HG03575 (cell line): Measurements from ENCODE around the gene PDE6D.
"Not testable (repeated sequence)": the region's sequence is repeated elsewhere in the genome, so short reads cannot be mapped to it uniquely, and the experiment has no call there.

Source experiments
- ATAC-seq: cut with Tn5 transposase; IDR thresholded peaks from one replicate; pipeline ENCODE4 v1.9.1; 2021; ENCODE audit not compliant: unreplicated experiment, insufficient number of reproducible peaks, low FRiP score; ENCODE audit errors: extremely low read depth

The PDE6D gene

DNA sequence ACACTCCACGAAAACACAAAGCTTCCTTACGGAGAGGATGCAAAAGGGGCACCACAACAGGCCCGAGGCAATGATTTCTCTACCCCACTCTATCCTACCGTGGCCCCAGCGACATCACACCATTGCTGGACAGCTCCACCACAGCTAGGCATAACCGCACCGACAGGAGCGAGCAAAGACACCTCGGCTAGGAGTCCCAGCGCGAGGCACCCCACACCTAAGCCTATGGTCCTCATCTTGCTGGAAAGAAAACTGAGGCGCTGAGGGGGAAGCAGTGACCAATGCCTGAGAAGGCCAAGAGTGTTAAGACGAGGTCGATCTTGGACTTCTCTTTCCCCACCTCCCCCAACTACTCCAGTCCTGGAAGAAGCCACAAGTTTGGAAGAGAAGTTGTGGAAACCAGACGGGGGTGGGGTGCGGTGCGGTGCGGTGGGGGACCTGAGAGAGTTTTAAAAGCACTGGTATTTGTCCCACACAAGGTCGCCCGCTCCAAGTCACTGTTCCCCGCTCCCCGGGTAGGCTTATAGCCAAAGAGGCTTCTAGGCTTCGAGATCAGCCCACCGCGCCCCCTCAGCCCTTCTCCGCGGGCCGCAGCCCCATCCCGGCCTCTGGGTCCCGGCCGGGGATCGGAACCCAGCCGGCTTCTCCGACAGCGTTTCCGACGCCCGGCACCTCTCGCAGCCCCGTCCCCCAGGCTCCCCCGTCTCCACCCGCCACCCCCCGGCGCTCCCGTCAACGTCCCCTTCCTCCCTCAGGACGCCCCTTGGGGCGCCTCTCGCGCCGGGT lies 766 bp downstream of the PDE6D start:
- ATAC-seq, result no peak

DNA sequence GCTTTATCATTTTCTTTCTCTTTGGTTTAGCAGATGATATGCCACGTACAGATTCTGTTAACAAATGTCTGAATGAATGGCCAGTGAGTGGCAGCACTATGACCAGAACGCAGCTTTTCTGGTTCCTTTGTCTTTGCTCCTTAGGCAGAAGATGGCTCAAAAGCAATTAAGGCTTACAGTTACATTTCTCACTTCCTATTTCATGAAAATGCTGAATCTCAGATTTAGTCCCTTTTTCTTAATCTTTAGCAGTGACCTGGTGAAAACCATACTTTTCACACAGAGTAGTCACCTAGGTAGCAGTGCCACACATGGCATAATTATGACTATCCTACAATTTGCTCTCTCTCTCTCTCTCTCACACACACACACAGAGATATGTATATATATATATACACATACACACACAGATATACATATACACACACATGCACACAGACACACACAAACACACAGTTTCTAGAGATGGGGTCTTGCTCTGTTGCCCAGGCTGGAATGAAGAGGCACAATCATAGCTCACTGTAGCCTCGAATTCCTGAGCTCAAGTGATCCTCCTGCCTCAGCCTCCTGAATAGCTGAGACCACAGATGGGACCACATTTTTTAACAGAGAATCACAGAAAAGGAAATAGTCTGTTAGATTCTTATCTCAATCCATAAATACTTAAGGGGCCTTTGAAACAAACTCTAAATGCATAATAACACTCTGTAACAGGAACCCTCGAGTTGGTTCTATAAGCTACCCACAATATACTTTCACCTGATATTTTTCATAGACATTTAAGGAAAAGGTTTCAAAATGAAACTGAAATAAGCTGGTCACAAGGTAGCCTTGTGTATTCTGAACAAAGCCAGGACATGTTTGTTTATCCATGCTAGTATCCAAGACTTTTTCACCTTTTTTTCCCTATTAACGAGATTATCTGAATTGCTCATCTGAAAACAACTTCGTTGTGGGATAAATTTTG lies 11.6 kb downstream of the PDE6D start:
- ATAC-seq, result no peak

DNA sequence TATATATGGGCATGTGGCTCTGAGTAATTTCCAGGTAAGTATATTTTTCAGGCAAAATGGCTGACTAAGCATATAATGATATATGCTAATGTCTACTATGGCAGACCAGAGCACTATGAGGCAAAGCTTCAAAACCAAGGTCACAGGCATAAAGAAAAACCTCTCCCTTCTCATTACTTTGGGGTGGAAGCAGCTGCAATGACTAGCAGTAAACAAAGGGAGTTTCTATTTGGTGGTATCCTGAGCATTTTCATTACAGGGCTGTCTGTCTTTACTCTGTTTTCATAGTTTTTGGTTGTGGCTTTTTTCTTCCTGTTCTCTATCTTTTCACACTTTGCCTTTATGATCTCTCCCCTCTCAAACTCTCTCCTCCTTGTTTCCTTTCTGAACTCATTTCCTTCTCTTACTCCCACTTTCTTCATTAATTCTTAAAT lies 15.6 kb downstream of the PDE6D start:
- ATAC-seq, result no peak

DNA sequence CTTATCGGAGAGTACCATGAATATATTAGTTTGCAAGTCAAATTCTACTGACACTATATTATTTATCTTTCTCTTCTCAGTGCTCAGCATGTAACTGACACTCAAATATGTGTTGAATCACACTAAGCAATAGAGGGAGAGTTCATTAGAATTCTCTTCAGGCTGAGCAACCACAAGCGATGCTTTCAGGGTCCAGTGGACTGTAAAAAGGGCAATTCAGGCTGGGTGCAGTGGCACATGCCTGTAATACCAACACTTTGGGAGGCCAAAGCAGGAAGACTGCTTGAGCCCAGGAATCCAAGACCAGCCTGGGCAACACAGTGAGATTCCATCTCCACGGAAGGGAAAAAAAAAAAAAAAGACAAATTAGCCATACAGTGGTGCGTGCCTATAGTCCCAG lies 16.3 kb downstream of the PDE6D start:
- ATAC-seq, result no peak

DNA sequence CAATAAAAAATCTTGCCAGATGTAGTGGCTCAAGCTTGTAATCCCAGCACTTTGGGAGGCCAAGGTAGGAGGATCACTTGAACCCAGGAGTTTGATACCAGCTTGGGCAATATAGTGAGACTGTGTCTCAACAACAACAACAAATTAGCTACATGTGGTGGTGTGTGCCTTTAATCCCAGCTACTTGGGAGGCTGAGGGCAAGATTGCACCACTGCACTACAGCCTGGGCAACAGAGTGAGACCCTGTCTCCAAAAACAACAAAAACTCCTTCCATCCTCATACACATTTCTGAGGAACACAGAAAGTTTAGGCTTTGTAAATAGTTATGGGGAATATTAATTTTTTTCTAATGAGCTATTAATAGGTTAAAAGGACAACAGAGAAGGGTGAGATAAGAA lies 17.0 kb downstream of the PDE6D start:
- no peak for ATAC-seq

DNA sequence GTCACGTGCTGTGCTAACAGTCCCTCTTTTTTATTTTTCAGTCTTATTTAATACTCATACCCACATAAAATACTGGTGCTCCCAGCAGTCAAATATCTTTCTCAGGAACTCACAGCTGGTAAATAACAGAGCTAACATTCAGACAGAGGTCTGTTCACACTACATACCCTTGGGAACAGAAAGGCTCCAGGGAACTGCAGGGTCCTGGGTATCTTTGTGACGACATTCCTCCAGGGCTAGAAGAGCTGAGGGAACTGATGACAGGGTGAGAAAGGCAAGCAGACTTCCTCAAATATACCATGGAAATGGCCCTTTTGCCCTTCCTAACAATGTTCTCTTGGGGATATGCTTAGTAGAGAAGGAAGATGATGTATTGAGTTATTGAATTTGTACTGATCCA lies 19.3 kb downstream of the PDE6D start:
- ATAC-seq, result no peak

DNA sequence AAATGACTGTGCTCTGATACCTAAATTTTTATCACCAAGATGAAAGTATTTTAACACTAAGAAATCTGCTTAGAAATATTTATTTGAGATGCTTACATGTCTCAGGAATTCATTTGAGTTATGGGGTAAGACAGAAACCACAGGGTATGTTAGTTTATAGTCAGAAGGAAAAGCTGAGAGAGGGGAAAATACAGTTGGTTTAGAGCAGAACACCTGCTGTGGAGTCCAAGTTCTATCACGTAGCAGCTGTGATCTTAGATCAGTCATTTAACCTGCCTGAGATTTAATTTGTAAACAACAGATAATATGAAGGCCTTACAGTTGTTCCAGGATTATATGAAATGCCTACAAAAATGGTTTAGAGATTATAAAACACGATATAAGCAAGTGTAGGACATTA lies 29.0 kb downstream of the PDE6D start:
- ATAC-seq, result no peak

DNA sequence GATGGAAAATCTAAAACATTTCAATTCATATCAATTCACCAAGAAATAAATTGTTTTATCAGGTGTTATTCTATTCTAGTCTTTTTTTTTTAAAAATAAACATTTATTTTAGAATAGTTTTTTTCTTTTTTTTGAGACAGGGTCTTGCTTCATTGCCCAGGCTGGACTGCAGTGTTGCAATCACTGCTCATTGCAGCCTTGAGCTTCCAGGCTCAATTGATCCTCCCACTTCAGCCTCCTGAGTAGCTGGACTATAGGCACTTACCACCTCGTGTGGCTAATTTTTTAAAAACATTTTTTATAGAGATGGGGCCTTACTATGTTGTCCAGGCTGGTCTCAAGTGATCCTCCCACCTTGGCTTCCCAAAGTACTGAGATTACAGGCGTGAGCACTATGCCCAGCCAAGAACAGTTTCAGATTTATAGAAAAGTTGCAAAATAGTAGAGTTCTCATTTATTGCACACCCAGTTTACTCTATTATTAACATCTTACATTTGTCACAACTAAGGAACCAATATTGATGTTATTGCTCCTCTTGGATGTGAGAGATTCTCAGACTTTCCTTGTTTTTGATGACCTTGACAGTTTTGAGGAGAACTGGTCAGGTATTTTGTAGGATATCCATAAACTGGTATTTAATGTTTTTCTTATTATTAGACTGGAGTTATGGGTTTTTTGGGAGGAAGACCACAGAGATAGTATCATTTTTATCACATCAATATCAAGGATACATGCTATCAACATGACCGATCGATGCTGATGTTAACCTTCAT lies 29.9 kb downstream of the PDE6D start:
- ATAC-seq, result no peak

DNA sequence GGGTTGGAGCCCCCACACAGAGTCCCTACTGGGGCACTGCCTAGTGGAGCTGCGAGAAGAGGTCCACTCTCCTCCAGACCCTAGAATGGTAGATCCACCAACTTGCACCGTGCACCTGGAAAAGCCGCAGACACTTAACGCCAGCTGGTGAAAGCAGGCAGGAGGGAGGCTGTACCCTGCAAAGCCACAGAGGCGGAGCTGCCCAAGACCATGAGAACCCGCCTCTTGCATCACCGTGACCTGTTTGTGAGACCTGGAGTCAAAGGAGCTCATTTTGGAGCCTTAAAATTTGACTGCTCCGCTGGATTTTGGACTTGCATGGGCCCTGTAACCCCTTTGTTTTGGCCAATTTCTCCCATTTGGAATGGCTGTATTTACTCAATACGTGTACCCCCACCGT lies 32.1 kb downstream of the PDE6D start:
- not testable (repeated sequence) for ATAC-seq

DNA sequence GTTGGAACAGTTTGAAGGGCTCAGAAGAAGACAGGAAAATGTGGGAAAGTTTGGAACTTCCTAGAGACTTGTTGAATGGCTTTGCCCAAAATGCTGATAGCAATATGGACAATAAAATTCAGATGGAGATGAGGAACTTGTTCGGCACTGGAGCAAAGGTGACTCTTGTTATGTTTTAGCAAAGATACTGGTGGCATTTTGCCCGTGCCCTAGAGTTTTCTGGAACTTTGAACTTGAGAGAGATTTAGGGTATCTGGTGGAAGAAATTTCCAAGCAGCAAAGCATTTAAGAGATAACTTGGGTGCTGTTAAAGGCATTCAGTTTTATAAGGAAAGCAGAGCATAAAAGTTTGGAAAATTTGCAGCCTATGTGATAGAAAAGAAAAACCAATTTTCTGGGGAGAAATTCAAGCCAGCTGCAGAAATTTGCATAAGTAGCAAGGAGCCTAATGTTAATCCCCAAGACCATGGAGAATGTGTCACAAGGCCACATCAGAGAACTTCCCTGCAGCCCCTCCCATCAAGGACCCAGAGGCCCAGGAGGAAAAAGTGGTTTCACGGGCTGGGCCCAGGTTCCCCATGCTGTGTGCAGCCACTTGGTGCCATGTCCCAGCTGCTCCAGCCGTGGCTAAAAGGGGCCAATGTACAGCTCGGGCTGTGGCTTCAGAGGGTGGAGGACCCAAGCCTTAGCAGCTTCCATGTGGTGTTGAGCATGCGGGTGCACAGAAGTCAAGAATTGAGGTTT lies 32.8 kb downstream of the PDE6D start:
- ATAC-seq, result not testable (repeated sequence)

DNA sequence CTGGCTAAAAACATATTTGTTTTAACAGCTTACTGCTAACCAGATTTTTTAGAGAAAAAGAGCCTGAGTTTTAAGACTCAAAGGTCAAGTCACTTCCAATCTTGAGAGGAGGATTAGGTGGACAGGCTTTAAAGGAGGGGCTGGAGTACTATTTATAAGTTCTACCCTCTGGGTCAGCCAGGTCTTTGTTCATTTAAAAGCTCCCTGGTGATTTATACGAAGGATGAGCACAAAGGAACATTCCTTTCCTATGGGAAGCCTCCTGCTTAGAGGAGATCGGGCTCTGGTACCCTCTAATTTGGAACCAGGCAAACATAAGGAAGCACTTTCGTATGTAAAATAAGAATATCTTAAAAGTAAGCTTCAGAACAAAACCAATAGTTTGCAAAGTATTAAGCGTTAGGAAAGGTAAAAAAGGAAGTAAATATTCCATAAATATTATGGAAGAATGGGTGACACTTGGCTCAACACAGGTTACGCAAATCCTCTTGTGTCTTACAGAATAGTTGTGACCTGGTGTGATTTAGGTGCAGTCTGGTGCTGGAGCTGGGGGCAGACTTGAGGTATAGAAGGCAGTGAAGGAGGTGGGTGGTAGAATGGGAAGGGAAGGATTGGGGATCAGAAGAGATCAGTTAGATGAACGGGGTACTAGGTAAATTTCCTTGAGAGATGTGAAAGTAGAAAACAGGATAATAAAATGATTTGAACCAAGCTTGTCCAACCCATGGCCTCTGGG lies 35.6 kb downstream of the PDE6D start:
- no peak for ATAC-seq

DNA sequence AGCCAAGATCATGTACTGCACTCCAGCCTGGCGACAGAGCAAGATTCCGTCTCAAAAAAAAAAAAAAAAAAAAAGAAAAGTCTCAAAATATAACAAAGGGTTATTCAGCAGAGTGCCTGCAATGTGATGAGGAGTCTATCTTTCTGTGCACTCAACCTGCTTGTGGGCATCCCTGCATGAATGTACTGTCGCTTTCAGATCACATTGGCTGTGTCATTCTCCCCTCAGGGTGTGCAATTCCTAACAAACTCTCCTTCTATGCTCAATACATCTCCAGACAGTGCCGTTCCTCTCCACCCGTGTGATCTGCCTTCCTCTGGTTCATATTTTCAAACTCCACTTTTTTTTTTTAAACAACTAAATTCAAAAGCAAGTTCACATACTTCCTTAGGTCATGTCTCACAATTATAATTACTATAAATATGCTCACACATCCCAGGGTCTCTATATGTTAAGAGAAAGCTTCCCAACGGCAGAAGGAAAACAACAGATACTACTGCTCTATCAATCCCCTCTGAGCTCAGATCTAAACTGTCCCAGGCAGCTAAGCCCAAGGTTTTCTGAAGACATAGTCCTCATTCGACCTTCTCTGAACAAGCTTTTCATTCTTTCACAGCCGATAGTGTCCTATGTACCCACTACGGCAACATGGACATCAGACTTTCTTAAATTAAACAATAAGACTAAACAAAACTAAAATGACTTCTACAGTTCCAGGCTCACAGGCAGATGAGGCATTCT lies 37.5 kb downstream of the PDE6D start:
- no peak for ATAC-seq

DNA sequence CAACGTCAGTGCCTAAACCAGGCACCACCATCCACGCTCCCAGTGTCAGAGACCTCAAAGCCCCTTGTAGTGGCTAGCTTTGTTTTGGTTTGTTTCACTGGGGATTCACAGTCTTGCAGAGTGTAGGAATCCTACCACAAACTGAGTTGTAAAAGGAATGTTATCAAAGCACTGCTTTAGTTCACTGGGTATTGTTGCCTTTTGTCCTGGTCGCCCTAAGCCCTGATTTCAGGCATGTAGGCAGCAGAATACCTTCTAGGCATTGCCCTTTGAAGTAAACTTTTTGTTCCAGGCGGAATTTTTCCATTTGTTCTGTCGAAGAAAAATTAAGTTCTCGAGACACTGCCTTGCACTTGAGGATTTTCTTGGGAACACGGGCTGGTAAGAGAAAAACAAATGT lies 43.3 kb downstream of the PDE6D start:
- no peak for ATAC-seq

DNA sequence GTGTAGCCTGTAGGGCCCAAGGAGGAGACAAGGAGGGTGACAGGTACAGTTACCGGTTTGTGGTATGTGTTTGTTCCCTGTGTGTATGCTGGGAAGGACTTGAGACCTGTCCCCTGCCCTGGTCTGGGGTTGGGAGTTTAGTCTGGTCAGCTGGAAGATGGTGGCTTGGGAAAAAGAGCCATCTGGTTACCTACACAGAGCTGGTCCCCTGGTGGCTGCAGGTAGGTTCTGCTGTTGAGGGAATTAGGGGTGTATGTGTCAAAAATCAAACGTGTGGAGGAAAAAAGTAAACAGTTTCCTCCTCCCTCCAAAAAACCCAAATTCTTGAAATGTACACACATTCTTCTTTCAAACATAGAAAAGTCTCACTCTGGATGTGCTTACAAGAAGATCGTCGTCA lies 48.5 kb downstream of the PDE6D start:
- ATAC-seq, result no peak

DNA sequence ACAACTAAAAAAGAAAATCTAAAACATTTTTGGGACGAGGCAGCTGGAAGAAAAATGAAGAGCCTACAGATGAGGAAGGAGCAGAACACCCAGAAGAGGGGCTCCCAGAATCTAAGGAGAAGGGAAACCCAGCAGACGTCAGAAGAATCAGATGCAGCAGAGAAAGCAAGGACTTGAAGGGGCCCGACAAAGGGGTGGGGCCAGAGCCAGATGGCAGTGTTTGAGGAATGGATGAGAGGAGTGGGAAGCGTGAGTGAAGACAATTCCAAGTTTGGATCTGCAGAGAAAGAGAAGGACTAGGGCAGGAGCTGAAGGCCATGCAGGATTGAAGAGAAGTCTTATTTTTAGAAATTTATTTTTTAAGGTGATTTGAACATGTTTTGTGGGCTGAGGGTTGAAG lies 53.5 kb downstream of the PDE6D start:
- no peak for ATAC-seq

DNA sequence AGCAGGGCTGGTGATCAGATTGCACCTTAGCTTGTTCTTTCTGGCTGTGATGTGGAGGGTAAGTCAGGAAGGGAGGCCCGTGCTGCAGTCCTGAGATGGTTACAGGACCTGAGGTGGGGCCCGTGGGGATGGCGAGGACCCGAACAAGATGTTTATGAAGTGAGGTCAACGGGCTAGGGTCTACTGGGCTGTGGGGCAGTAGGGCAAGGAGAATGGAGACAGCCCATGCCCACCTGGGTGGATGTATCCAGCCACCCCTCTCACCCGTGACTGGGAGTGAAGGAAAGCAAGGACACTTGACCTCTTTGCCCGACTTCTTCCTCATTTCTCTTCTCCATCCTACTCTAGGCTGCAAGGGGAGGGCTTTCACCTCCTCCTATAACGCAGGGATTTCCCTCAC lies 54.8 kb downstream of the PDE6D start:
- no peak for ATAC-seq

DNA sequence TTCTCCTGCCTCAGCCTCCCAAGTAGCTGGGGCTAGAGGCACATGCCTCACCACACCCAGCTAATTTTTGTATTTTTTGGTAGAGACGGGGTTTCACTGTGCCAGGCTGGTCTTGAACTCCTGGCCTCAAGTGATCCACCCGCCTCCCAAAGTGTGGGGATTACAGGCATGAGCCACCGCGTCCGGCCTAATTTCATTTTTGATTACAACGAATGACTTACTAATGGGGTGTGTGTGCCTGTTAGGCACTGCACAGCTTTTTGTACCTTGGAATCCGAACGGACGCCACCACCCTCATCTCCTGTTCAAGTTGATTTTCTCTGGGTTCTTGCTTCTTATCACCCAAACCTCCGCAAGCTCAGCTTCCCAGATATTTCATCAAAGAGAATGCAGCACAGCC lies 55.6 kb downstream of the PDE6D start:
- ATAC-seq, result no peak
